Measurements from ENCODE around the gene RPL10. TPM values are rescaled to one million over a fixed set of nuclear protein-coding genes. Genes with fewer than 3 reads are reported as not detected.

RPL10 gene
- total and polyA plus RNA-seq, 9 of the 15 experiments (the other 6 are each of a cell fraction or from before 2014, with no cell fraction given) = 3,774 to 7,600 (median 5,014) TPM

GRCh38 chrX:154436983-154437752, 39.0 kb downstream of the RPL10 start, which contains the start of gene GDI1:
Gene GDI1 (plus strand): TSS chrX:154437154. CDS start chrX:154437255, 101 bp downstream.
- peak in 3 of 4 experiments; percentile 59 to 68 (median 66) for DNase-seq (ENCODE audit: extremely low read depth in 1 of 4, low spot score in 3 of 4)
- Histone ChIP-seq H4K20me1 (replicated peaks; ENCODE audit: control insufficient read depth, insufficient read depth, low read length) (peaks cover 5% of the 10 kb centered on the region; the same call in 1 of the 2 replicates), H3K4me1 (replicated peaks in 1 of 2; ENCODE audit: control insufficient read depth in 2 of 2, insufficient read depth in 2 of 2, low read length in 2 of 2) (peaks cover 2 to 40% of the 10 kb centered on the region in 2 experiments; a peak in 4 of 5 replicates), H2AFZ (ENCODE audit: low read depth, low read length) (peak within 1 kb of the TSS; percentile 79; the same call in 1 of the 2 replicates), H3K9ac (ENCODE audit: insufficient read depth in 1 of 2, low read depth in 2 of 2, low read length in 2 of 2) (peak within 1 kb of the TSS; percentile 63 to 91; a peak in 3 of 4 replicates), H3K36me3 (ENCODE audit: control insufficient read depth, insufficient read depth, low read length) (peaks cover 73% of the 10 kb centered on the region; the same call in 2 of the 3 replicates), H3K9me1 (ENCODE audit: control insufficient read depth, insufficient read depth, low read length) (peaks cover 3% of the 10 kb centered on the region), H3K79me2 (ENCODE audit: control insufficient read depth, insufficient read depth, low read length) (peaks cover 22% of the 10 kb centered on the region), H3K27me3 (ENCODE audit: control insufficient read depth in 2 of 2, insufficient read depth in 2 of 2, low read length in 2 of 2) (no peaks in the 10 kb centered on the region), H3K27ac (ENCODE audit: extremely low read depth, low read depth, low read length) (peak within 1 kb of the TSS; percentile 83; the same call in 2 of the 3 replicates), H3K4me3 (peak within 1 kb of the TSS; percentile 68), H3K4me2 (ENCODE audit: insufficient read depth, low read length) (peak within 1 kb of the TSS; percentile 84), H3K9me3 (replicated peaks; ENCODE audit: control insufficient read depth, insufficient read depth, low read depth, low read length) (no peaks in the 10 kb centered on the region)
- 0% methylated on average over 5 of the region's 93 CpGs for WGBS (ENCODE audit: insufficient coverage, low coverage, missing lambda C conversion rate)
- CTCF ChIA-PET (ENCODE audit: low intra/inter-chr PET ratio) = no interaction called here
- POLR2A ChIA-PET = no interaction called here
- peak; percentile 76 for ATAC-seq
- no TSS peak for BruUV-seq (replicated peaks)
- intact Hi-C loops (cut with micrococcal nuclease) (no loop called here), in situ Hi-C loops (cut with MboI) (no loop called here)
- FAIRE-seq = no peak
- TF ChIP-seq MAZ (CRISPR knock-in tag; conservative IDR thresholded peaks at IDR 0.05 in 1 of 2, IDR thresholded peaks at IDR 0.05 in 1 of 2) = peak in 1 of 2 experiments; percentile 58; a peak in 1 of 4 replicates
- TF ChIP-seq, protein P1, sequence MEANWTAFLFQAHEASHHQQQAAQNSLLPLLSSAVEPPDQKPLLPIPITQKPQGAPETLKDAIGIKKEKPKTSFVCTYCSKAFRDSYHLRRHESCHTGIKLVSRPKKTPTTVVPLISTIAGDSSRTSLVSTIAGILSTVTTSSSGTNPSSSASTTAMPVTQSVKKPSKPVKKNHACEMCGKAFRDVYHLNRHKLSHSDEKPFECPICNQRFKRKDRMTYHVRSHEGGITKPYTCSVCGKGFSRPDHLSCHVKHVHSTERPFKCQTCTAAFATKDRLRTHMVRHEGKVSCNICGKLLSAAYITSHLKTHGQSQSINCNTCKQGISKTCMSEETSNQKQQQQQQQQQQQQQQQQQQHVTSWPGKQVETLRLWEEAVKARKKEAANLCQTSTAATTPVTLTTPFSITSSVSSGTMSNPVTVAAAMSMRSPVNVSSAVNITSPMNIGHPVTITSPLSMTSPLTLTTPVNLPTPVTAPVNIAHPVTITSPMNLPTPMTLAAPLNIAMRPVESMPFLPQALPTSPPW (CRISPR knock-in tag; IDR thresholded peaks at IDR 0.05) = peak; percentile 93
- TF ChIP-seq, protein P2, sequence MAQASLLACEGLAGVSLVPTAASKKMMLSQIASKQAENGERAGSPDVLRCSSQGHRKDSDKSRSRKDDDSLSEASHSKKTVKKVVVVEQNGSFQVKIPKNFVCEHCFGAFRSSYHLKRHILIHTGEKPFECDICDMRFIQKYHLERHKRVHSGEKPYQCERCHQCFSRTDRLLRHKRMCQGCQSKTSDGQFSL (CRISPR knock-in tag; IDR thresholded peaks at IDR 0.05) = no peak
- TF ChIP-seq, protein P2 (tag; IDR thresholded peaks at IDR 0.05) = 0 out of 4 replicates have a peak, but pooled peaks of 1 of the 2 experiments have one; percentile 16
- TF ChIP-seq NEUROD1 (IDR thresholded peaks at IDR 0.05; ENCODE audit: borderline replicate concordance, low read depth, low read length, partially characterized antibody) = no peak
- TF ChIP-seq CGGBP1 (CRISPR knock-in tag; IDR thresholded peaks at IDR 0.05) = peak; percentile 89; the same call in 1 of the 2 replicates
- TF ChIP-seq U2AF1 (optimal IDR thresholded peaks at IDR 0.05; ENCODE audit: low read depth, low read length) = no peak
- TF ChIP-seq HNRNPL (IDR thresholded peaks at IDR 0.05; ENCODE audit: low read depth, low read length) = 0 out of 2 replicates have a peak, but pooled peaks have one; percentile 39
- TF ChIP-seq CHD2 (IDR thresholded peaks at IDR 0.05; ENCODE audit: low read depth, low read length) = peak; percentile 67
- TF ChIP-seq KLF10 (CRISPR knock-in tag; IDR thresholded peaks at IDR 0.05) = no peak
- peak; percentile 62; the same call in 1 of the 2 replicates for TF ChIP-seq SIN3B (IDR thresholded peaks at IDR 0.05; ENCODE audit: low read depth)
- peak in 1 of 2 experiments; percentile 41; a peak in 1 of 4 replicates for TF ChIP-seq HDAC1 (IDR thresholded peaks at IDR 0.05)
- TF ChIP-seq CTBP1 (IDR thresholded peaks at IDR 0.05; ENCODE audit: borderline replicate concordance) = peak; percentile 53
- TF ChIP-seq ZBTB2 (IDR thresholded peaks at IDR 0.05) = no peak
- peak; percentile 99 for TF ChIP-seq PCBP1 (IDR thresholded peaks at IDR 0.05; ENCODE audit: low read depth, low read length, poor library complexity, severe bottlenecking)
- TF ChIP-seq SRSF3 (IDR thresholded peaks at IDR 0.05; ENCODE audit: insufficient read depth, low read length) = no peak

All from K562 (cell line).